ENCODE measurements around the gene HES5.
"Not testable (repeated sequence)": the region's sequence is repeated elsewhere in the genome, so short reads cannot be mapped to it uniquely, and the experiment has no call there.

HES5 gene

DNA sequence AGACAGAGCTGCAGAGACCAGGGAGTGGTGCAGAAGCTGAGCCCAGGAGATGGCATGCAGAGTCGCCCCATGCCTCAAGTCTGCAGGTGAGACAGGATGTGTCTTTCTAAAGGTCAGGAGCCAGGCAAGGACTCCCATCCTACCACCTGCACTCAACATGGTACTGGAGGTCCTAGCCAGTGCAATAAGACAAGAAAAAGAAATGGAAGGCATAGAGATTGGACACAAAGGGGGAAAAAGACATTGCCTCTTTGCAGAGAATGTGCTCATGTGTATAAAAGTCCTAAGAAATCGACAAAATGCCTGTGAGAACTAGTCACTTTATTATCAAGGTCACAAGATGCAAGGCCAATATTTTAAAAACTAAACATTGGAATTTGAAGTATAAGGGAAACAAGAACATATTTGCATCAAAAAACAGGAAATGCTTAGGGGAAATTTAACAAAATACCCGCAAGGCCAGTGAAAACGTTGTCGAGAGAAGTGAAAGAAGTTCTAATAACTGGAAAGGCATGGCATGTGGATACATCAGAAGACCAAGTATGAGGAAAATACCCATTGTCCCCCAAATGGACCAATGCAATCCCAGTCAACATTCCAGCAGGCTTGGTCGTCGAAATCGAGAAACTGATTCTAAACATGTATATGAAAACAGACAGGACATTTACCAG is 43.3 kb upstream of the HES5 start:
- H3K4me3 ChIP-seq (ENCODE audit: low read depth in 1 of 2, low read length in 1 of 2), result no peak overlapping the region
- no peaks in the 10 kb centered on the region for H3K9me3 ChIP-seq
- no peaks in the 10 kb centered on the region for H3K36me3 ChIP-seq
- H3K27me3 ChIP-seq, result no peaks in the 10 kb centered on the region
- TF ChIP-seq, protein P1, sequence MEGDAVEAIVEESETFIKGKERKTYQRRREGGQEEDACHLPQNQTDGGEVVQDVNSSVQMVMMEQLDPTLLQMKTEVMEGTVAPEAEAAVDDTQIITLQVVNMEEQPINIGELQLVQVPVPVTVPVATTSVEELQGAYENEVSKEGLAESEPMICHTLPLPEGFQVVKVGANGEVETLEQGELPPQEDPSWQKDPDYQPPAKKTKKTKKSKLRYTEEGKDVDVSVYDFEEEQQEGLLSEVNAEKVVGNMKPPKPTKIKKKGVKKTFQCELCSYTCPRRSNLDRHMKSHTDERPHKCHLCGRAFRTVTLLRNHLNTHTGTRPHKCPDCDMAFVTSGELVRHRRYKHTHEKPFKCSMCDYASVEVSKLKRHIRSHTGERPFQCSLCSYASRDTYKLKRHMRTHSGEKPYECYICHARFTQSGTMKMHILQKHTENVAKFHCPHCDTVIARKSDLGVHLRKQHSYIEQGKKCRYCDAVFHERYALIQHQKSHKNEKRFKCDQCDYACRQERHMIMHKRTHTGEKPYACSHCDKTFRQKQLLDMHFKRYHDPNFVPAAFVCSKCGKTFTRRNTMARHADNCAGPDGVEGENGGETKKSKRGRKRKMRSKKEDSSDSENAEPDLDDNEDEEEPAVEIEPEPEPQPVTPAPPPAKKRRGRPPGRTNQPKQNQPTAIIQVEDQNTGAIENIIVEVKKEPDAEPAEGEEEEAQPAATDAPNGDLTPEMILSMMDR (IDR thresholded peaks at IDR 0.05), result no peak
- H3K4me1 ChIP-seq (ENCODE audit: control insufficient read depth in 1 of 2, insufficient read depth in 1 of 2, low read depth in 1 of 2, low read length in 1 of 2), result peaks cover 29 to 31% of the 10 kb centered on the region in 2 experiments
- no peak overlapping the region for H3K27ac ChIP-seq

DNA sequence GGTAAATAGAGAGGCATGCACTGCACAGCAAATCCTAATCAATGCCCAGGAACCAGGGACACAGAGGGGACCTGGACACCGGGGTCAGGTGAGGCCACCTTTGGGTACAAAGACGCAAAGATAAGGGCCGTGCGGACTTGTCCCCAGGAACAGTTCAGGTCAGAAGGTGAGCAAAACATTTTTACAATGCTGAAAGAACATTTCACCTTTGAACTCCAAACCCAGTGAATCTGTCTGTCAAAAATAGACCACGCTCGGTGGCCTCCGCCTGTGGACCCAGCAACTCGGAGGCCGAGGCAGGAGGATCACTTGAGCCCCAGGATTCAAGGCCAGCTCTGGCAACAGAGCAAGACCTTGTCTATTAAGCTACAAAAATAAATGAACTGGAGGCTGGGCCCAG is 41.3 kb upstream of the HES5 start:
- H3K27ac ChIP-seq, result no peak overlapping the region
- H3K9me3 ChIP-seq, result no peaks in the 10 kb centered on the region
- H3K27me3 ChIP-seq, result no peaks in the 10 kb centered on the region
- H3K36me3 ChIP-seq, result no peaks in the 10 kb centered on the region
- H3K4me1 ChIP-seq (ENCODE audit: control insufficient read depth in 1 of 2, insufficient read depth in 1 of 2, low read depth in 1 of 2, low read length in 1 of 2), result peaks cover 9 to 10% of the 10 kb centered on the region in 2 experiments
- H3K4me3 ChIP-seq (ENCODE audit: low read depth in 1 of 2, low read length in 1 of 2), result no peak overlapping the region
- TF ChIP-seq, protein P1 (IDR thresholded peaks at IDR 0.05), result no peak

DNA sequence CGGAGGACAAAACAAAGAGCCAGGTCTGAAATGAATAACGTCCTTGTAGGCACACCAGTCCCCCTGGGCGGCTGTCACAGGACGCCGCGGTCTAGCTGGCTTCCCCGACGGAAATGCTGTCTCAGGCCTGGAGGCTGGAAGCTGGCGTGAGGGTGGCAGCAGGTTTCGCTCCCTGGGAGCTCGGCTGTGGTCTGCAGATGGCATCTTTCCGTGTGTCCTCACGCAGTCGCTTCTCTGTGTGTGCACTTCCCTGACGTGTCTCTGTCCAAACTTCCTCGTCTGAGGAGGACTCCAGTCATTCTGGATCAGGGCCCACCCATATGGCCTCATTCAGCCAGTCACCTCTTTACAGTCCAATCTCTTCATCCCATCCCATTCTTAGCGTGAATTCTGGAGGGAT is 40.3 kb upstream of the HES5 start:
- H3K27me3 ChIP-seq, result no peaks in the 10 kb centered on the region
- no peaks in the 10 kb centered on the region for H3K9me3 ChIP-seq
- TF ChIP-seq, protein P1 (IDR thresholded peaks at IDR 0.05), result no peak
- no peak overlapping the region for H3K4me3 ChIP-seq (ENCODE audit: low read depth in 1 of 2, low read length in 1 of 2)
- no peak overlapping the region for H3K27ac ChIP-seq
- H3K4me1 ChIP-seq (ENCODE audit: control insufficient read depth in 1 of 2, insufficient read depth in 1 of 2, low read depth in 1 of 2, low read length in 1 of 2), result peaks cover 0 to under 1% of the 10 kb centered on the region in 2 experiments
- H3K36me3 ChIP-seq, result no peaks in the 10 kb centered on the region

DNA sequence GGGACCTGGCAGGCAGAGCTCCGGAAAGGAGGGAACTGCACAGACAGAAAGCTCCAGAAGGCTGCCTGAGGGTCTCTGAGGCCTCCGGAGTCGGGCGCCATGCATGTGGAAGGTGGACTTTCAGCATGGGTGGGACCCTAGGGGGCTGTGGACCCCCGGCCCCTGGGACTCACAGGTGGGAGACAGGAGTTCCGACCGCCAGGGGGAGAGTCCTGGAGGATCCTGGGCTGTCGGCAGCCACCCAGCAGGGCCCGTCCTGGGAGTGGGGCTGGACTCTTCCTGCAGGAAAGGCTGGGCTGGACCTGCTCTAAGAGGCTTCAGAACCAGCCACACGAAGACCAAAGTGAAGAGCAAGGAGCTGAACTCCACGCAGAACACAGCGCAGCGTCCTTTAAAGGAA is 39.6 kb upstream of the HES5 start:
- not testable (repeated sequence) for H3K27ac ChIP-seq; H3K4me3 ChIP-seq (ENCODE audit: low read depth in 1 of 2, low read length in 1 of 2); H3K4me1 ChIP-seq (ENCODE audit: control insufficient read depth in 1 of 2, insufficient read depth in 1 of 2, low read depth in 1 of 2, low read length in 1 of 2); H3K36me3 ChIP-seq; H3K27me3 ChIP-seq; H3K9me3 ChIP-seq

DNA sequence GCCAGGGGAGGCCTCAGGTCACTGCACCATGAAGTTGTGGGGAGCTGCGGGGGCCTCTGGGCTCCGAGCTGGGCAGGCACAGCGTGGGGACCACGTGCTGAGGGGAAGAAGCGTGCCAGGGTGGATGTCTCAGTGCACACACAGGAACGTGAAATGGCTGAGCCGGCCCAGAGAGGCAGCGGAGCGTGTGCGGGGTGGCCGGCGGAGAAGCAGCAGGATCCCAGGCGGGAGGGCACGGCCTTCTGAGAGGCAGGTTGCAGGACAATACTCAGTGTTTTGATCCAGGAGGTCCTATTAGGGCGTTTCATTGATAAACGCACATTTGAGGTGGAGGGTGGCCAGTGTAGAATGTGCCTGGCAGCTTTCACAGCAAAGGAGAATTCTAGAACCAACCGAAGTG is 39.0 kb upstream of the HES5 start:
- H3K27me3 ChIP-seq, result no peaks in the 10 kb centered on the region
- no peaks in the 10 kb centered on the region for H3K9me3 ChIP-seq
- H3K4me3 ChIP-seq (ENCODE audit: low read depth in 1 of 2, low read length in 1 of 2), result no peak overlapping the region
- TF ChIP-seq, protein P1 (IDR thresholded peaks at IDR 0.05), result no peak
- H3K4me1 ChIP-seq (ENCODE audit: control insufficient read depth in 1 of 2, insufficient read depth in 1 of 2, low read depth in 1 of 2, low read length in 1 of 2), result no peaks in the 10 kb centered on the region
- no peak overlapping the region for H3K27ac ChIP-seq
- H3K36me3 ChIP-seq, result peaks cover 3% of the 10 kb centered on the region

DNA sequence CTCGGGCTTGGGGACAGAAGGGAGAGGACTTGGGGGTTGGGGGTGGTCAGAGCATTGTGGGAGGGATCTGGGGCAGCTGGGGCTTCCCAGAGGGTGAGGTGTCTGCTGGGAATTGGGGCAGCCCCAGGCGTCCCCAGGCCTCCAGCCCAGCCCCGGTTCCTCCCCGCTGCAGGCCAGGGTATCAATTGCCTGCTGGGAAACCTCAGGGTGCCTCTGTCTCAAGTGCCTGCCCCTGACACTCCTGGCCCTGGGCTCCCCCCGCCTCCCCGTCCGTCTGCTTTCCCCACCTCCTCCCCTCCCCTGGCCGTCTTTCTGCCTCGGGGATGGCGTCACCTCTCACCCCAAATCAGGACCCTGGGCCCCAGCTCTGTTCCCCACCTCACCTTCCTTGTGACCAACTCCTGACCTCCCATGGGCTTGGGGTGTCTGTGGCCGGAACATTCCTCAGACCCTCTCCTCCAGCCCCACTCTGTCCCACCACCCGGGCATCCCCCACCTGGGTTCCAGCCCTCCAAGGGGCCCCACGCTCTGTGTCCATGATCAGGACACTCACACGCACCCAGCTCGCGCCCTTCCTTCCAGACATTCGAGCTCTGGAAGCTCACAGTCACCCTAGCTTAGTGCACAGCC is 38.2 kb upstream of the HES5 start:
- H3K9me3 ChIP-seq; H3K27me3 ChIP-seq; H3K4me3 ChIP-seq (ENCODE audit: low read depth in 1 of 2, low read length in 1 of 2); H3K27ac ChIP-seq; H3K4me1 ChIP-seq (ENCODE audit: control insufficient read depth in 1 of 2, insufficient read depth in 1 of 2, low read depth in 1 of 2, low read length in 1 of 2): not testable (repeated sequence)
- H3K36me3 ChIP-seq, result peaks cover 11% of the 10 kb centered on the region

All from neutrophil (primary cell).